Mammary microvascular endothelial cell (primary cell): ENCODE data around the gene PAN3. TPM values are rescaled to one million over a fixed set of nuclear protein-coding genes. Genes with fewer than 3 reads are reported as not detected.

Experiments
- total RNA-seq: library from RNA; depleted of rRNA; stranded (reverse); fragments of >200 nt; gene quantifications from 2 replicates; pipeline ENCODE4 v1.2.3, GENCODE V29; 2015

Gene PAN3, protein sequence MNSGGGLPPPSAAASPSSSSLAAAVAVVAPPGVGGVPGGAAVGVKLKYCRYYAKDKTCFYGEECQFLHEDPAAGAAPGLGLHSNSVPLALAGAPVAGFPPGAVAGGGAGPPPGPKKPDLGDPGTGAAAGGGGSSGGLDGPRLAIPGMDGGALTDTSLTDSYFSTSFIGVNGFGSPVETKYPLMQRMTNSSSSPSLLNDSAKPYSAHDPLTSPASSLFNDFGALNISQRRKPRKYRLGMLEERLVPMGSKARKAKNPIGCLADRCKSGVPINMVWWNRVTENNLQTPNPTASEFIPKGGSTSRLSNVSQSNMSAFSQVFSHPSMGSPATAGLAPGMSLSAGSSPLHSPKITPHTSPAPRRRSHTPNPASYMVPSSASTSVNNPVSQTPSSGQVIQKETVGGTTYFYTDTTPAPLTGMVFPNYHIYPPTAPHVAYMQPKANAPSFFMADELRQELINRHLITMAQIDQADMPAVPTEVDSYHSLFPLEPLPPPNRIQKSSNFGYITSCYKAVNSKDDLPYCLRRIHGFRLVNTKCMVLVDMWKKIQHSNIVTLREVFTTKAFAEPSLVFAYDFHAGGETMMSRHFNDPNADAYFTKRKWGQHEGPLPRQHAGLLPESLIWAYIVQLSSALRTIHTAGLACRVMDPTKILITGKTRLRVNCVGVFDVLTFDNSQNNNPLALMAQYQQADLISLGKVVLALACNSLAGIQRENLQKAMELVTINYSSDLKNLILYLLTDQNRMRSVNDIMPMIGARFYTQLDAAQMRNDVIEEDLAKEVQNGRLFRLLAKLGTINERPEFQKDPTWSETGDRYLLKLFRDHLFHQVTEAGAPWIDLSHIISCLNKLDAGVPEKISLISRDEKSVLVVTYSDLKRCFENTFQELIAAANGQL
- 8.9 and 11.7 TPM in 2 replicates for total RNA-seq

GRCh38 chr13:28138012-28138755, at the start of gene PAN3:
PAN3 (plus strand) TSS chr13:28138545; CDS start chr13:28138658, 113 bp downstream.

GRCh38 chr13:28100150-28101121, 37.9 kb upstream of the PAN3 start, which contains the start of gene FLT3:
FLT3 (minus strand) TSS chr13:28100576; CDS start chr13:28100510, 66 bp downstream.

Other genes with a start within 250 kb of the PAN3 start
- gene PDX1, start 218.5 kb upstream of the PAN3 start, total RNA-seq = not detected in 2 replicates
- gene CDX2, start 169.2 kb upstream of the PAN3 start, total RNA-seq = not detected in 2 replicates
- not detected in 2 replicates for gene URAD, start 149.9 kb upstream of the PAN3 start, total RNA-seq
- under 0.01 TPM in 1 of 2 replicates, not detected in the other for gene FLT3, start 38.0 kb upstream of the PAN3 start, total RNA-seq